Measurements from ENCODE around the gene TBC1D2B.

GRCh38 chr15:77981281-77982126 lies 96.0 kb downstream of the TBC1D2B start:
- TF ChIP-seq CTCF (IDR thresholded peaks at IDR 0.05 in 4 of 5, conservative IDR thresholded peaks at IDR 0.05 in 1 of 5) (no peak), POLR2A (IDR thresholded peaks at IDR 0.05) (no peak)

All from gastrocnemius medialis (tissue), 4 donors.